ENCODE data around the gene COG8. TPM values are rescaled to one million over a fixed set of nuclear protein-coding genes. Genes with fewer than 3 reads are reported as not detected.
A peak's percentile ranks its signal among the peaks of the same experiment; 100 is the strongest.

The COG8 gene
- total and polyA plus RNA-seq, 9 of the 15 experiments (the other 6 are each of a cell fraction or from before 2014, with no cell fraction given), result 3.7 to 42.6 (median 30.1) TPM

DNA sequence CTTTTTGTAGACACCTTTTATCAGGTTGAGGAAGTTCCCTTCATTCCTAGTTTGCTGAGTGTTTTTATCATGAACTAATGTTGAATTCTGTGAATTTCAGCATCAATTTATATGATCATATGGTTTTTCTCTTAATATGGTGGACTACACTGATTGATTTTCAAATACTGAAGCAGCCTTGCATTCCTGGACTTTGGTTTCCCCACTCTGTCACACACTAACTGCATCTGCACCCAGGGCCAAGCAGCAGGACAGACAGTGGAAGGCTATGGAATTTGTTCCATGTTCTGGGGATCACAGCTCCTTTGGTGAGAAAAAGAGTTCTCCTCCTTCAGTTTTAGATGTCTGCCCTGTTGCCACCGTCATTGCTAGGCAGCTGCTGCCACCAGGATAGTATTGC is 38.7 kb upstream of the COG8 start:
- in situ Hi-C loops (cut with MboI), result no loop called here
- H2AFZ ChIP-seq (ENCODE audit: low read depth, low read length), result no peak overlapping the region
- no peaks in the 10 kb centered on the region for H3K27me3 ChIP-seq (ENCODE audit: control insufficient read depth in 2 of 2, insufficient read depth in 2 of 2, low read length in 2 of 2)
- no peak for TF ChIP-seq SRSF7 (optimal IDR thresholded peaks at IDR 0.05; ENCODE audit: low read depth, low read length)
- TF ChIP-seq ZBTB43 (CRISPR knock-in tag; IDR thresholded peaks at IDR 0.05), result no peak
- no peak for TF ChIP-seq ZNF79 (CRISPR knock-in tag; IDR thresholded peaks at IDR 0.05; ENCODE audit: low read depth)
- TF ChIP-seq FOXM1 (IDR thresholded peaks at IDR 0.05; ENCODE audit: low read depth), result no peak
- no peak for TF ChIP-seq FOXM1 (CRISPR knock-in tag; IDR thresholded peaks at IDR 0.05; ENCODE audit: low read depth)
- 0 out of 2 replicates have a peak, but pooled peaks have one; percentile 12 for TF ChIP-seq RBFOX2 (IDR thresholded peaks at IDR 0.05; ENCODE audit: low read depth, low read length)
- 0 out of 2 replicates have a peak, but pooled peaks have one; percentile 12 for TF ChIP-seq POLR2AphosphoS5 (IDR thresholded peaks at IDR 0.05; ENCODE audit: control insufficient read depth, insufficient read depth, low read depth, low read length)
- TF ChIP-seq, protein P1, sequence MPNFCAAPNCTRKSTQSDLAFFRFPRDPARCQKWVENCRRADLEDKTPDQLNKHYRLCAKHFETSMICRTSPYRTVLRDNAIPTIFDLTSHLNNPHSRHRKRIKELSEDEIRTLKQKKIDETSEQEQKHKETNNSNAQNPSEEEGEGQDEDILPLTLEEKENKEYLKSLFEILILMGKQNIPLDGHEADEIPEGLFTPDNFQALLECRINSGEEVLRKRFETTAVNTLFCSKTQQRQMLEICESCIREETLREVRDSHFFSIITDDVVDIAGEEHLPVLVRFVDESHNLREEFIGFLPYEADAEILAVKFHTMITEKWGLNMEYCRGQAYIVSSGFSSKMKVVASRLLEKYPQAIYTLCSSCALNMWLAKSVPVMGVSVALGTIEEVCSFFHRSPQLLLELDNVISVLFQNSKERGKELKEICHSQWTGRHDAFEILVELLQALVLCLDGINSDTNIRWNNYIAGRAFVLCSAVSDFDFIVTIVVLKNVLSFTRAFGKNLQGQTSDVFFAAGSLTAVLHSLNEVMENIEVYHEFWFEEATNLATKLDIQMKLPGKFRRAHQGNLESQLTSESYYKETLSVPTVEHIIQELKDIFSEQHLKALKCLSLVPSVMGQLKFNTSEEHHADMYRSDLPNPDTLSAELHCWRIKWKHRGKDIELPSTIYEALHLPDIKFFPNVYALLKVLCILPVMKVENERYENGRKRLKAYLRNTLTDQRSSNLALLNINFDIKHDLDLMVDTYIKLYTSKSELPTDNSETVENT (CRISPR knock-in tag; IDR thresholded peaks at IDR 0.05), result no peak
- TF ChIP-seq MCM2 (IDR thresholded peaks at IDR 0.05; ENCODE audit: low read depth), result no peak
- TF ChIP-seq SUPT5H (IDR thresholded peaks at IDR 0.05), result no peak
- no peak for TF ChIP-seq NCOA1 (IDR thresholded peaks at IDR 0.05; ENCODE audit: low read depth)
- TF ChIP-seq ZZZ3 (IDR thresholded peaks at IDR 0.05), result no peak
- TF ChIP-seq SMARCB1 (IDR thresholded peaks at IDR 0.05; ENCODE audit: insufficient read length, low read depth), result no peak
- no peak for TF ChIP-seq ZNF184 (CRISPR knock-in tag; IDR thresholded peaks at IDR 0.05)
- TF ChIP-seq FOXK2 (conservative IDR thresholded peaks at IDR 0.05 in 1 of 2, IDR thresholded peaks at IDR 0.05 in 1 of 2; ENCODE audit: low read depth in 2 of 2), result no peak
- TF ChIP-seq SMARCA5 (IDR thresholded peaks at IDR 0.05), result no peak
- no peak for TF ChIP-seq ARID2 (IDR thresholded peaks at IDR 0.05)
- no peak for TF ChIP-seq ZNF449 (CRISPR knock-in tag; IDR thresholded peaks at IDR 0.05)
- H4K20me1 ChIP-seq (replicated peaks; ENCODE audit: control insufficient read depth, insufficient read depth, low read length), result no peaks in the 10 kb centered on the region
- no peak overlapping the region for H3K27ac ChIP-seq (ENCODE audit: extremely low read depth, low read depth, low read length)
- H3K9ac ChIP-seq (ENCODE audit: insufficient read depth in 1 of 2, low read depth in 2 of 2, low read length in 2 of 2), result no peak overlapping the region
- H3K9me3 ChIP-seq (replicated peaks; ENCODE audit: control insufficient read depth, insufficient read depth, low read depth, low read length), result no peaks in the 10 kb centered on the region
- FAIRE-seq (no peak), ATAC-seq (no peak), DNase-seq (ENCODE audit: extremely low read depth in 1 of 4, low spot score in 3 of 4) (no peak)
- intact Hi-C loops (cut with micrococcal nuclease), result no loop called here
- no peak overlapping the region for H3K4me3 ChIP-seq
- H3K4me2 ChIP-seq (ENCODE audit: insufficient read depth, low read length), result no peak overlapping the region
- ChIA-PET POLR2A (interaction anchor here (0.7 to 1.7 kb wide), 3 partner anchors 20 to 31 kb away, joined by 3 to 4 read pairs (median 3); no protein-coding TSS in a partner anchor), CTCF (ENCODE audit: low intra/inter-chr PET ratio) (no interaction called here)
- BruUV-seq (replicated peaks), result no TSS peak
- WGBS (ENCODE audit: insufficient coverage, low coverage, missing lambda C conversion rate), result 75% methylated on average over 1 of the region's 1 CpG
- peaks cover 80% of the 10 kb centered on the region for H3K36me3 ChIP-seq (ENCODE audit: control insufficient read depth, insufficient read depth, low read length)
- H3K4me1 ChIP-seq (replicated peaks in 1 of 2; ENCODE audit: control insufficient read depth in 2 of 2, insufficient read depth in 2 of 2, low read length in 2 of 2), result peaks cover 0 to 8% of the 10 kb centered on the region in 2 experiments; a peak in 2 of 5 replicates
- no peaks in the 10 kb centered on the region for H3K9me1 ChIP-seq (ENCODE audit: control insufficient read depth, insufficient read depth, low read length)
- peaks cover 24% of the 10 kb centered on the region for H3K79me2 ChIP-seq (ENCODE audit: control insufficient read depth, insufficient read depth, low read length)

Data from K562 (cell line).